MG63 (cell line): ENCODE results near the gene SRL. TPM values are rescaled to one million over a fixed set of nuclear protein-coding genes. Genes with fewer than 3 reads are reported as not detected.
A peak's percentile ranks its signal among the peaks of the same experiment; 100 is the strongest.

ENCODE experiments used
- DNase-seq: peaks from one replicate; pipeline ENCODE4 v3.0.0-alpha.2; 2020
- H3K27me3 ChIP-seq: fragments of 250-450 bp; sonication (Bioruptor Pico); 2 replicates; pipeline ENCODE4 v1.5.1; 2020; ENCODE audit warnings: mild to moderate bottlenecking, moderate library complexity
- H3K36me3 ChIP-seq: fragments of 250-450 bp; sonication (Bioruptor Pico); 2 replicates; pipeline ENCODE4 v1.5.1; 2020; ENCODE audit warnings: mild to moderate bottlenecking, moderate library complexity
- H3K4me3 ChIP-seq: fragments of 250-450 bp; sonication (Bioruptor Pico); 2 replicates; pipeline ENCODE4 v1.5.1; 2020; ENCODE audit warnings: mild to moderate bottlenecking, moderate library complexity
- H3K9me3 ChIP-seq: fragments of 250-450 bp; sonication (Bioruptor Pico); 2 replicates; pipeline ENCODE4 v1.5.1; 2020; ENCODE audit warnings: mild to moderate bottlenecking, moderate library complexity
- total RNA-seq: library from RNA; depleted of rRNA; stranded (reverse); fragments of >200 nt; shearing (Covaris generic); gene quantifications from 2 replicates; pipeline ENCODE4 v1.2.3, GENCODE V29; 2014; ENCODE audit warnings: low replicate concordance

Gene SRL
- total RNA-seq, 1 experiment from 2014 or later, result 0.03 TPM

DNA sequence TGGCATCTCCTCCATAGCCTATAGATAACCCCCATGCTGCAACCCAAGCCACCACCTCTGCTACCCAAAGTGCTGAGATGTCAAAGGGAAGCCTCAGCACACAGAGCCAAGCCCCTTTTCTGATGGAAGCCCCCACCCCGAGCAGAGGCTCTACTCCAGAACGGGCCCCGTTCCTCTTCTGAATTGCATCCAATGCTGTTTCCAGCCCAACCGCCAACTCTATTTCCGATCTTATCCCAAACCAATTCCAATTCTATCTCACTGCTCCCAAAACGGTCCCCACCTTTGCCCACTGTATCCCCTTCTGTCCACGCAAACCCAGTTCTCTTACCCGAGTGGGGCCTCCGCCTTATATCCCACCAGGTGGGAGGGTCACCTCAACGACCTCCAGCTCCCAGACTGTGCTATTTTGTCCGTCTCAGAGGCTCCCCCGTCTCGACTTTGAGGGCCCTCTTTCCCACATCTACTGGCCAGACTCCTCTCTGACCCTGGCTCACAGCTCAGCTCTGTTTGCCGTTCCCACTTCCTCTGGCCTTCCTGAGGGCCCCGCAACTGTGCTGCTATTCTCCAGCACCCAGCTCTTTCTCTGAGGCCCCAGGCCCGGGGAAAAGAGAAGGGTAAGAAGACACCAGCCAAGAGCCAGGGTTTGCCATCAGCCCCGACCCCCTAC lies 487 bp downstream of the SRL start:
- H3K27me3 ChIP-seq, result no peaks in the 10 kb centered on the region
- no peak overlapping the region for H3K4me3 ChIP-seq
- no peaks in the 10 kb centered on the region for H3K9me3 ChIP-seq
- no peak for DNase-seq
- no peaks in the 10 kb centered on the region for H3K36me3 ChIP-seq

DNA sequence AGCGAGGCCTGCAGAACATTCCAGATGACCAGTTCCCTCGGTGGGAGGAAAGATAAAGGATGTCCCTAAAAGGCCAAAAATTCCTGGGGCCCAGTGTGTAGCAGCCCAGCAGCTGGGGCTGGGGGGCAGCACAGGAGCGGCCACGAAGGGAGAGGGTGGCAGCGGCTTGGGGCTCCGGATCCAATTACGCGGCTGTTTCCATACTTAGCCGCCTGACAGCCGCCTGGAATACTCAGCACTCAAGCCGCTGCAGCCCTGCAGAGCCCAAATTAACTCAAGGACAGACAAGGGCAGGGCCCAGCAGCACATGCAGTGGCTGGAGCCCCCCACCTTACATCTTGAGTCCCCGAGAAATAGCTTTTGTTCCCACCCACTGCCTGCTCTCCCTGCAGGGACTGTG lies 1.3 kb downstream of the SRL start:
- Histone ChIP-seq H3K36me3 (no peaks in the 10 kb centered on the region), H3K4me3 (no peak overlapping the region), H3K27me3 (no peaks in the 10 kb centered on the region), H3K9me3 (no peaks in the 10 kb centered on the region)
- DNase-seq, result no peak

DNA sequence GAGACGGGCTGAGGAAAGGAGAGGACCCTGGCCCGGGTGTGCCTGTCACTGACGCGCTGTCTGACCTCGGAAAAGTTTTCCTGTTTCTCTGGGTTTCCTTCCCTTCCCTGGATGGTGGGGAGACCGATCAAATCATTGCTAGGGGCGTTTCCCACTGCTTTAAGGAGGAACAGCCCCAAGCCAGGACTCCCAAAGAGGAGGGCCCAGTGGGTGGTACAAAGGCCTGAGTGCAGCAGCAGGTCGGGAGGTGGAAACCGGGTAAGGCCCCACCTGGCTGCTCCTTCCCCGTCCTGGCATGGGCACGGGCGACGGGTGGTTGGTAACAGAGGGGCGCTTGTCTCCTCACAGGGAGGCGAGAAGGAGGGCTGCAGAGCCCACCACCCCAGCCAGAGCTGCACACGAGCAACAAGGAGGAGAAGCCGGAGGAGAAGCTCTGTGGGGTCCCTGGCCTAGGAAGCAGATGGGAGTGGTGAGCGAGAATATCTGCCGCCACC lies 2.2 kb downstream of the SRL start:
- H3K36me3 ChIP-seq, result no peaks in the 10 kb centered on the region
- no peaks in the 10 kb centered on the region for H3K9me3 ChIP-seq
- no peaks in the 10 kb centered on the region for H3K27me3 ChIP-seq
- H3K4me3 ChIP-seq, result no peak overlapping the region
- DNase-seq, result no peak

DNA sequence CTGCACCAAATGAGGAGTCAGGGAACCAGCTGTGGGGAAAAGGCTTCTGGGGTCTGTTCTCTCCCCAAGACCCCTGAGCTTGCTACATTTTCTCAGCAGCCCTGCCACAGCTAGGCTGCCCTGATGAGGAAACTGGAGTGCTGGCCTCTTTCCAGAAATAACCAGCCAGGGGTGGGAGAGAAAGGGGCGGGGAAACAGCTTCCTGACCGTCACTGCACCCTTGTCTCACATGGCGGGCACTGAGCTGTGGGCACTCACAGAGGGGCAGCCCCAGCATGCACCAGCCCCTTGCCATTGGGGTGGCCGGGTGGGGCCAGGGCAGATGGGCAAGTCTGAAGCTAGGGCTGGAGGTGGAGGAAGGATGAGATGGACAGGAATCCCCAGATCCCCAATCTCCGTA lies 2.9 kb downstream of the SRL start:
- Histone ChIP-seq H3K36me3 (no peaks in the 10 kb centered on the region), H3K9me3 (no peaks in the 10 kb centered on the region), H3K27me3 (no peaks in the 10 kb centered on the region), H3K4me3 (no peak overlapping the region)
- DNase-seq, result no peak

DNA sequence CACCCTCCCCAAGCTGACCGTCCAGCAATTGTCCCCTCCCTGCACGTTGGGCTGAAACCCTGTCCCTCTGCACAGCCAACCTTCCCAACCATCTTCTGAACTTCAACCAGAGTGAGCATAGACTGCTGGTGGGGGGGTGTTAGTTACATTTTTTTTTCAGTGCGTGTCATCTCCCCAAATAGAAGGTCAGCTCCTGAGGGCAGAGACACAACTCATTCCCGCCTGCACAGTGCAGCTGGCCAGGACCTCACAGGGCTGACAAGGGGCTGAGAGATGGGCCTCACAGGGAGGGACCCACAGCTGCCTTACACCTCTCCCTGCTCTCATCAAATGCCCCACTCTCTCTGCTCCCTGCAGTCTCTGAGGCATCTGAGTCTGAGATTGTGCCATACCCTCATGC lies 8.4 kb downstream of the SRL start:
- no peak for DNase-seq
- no peak overlapping the region for H3K4me3 ChIP-seq

DNA sequence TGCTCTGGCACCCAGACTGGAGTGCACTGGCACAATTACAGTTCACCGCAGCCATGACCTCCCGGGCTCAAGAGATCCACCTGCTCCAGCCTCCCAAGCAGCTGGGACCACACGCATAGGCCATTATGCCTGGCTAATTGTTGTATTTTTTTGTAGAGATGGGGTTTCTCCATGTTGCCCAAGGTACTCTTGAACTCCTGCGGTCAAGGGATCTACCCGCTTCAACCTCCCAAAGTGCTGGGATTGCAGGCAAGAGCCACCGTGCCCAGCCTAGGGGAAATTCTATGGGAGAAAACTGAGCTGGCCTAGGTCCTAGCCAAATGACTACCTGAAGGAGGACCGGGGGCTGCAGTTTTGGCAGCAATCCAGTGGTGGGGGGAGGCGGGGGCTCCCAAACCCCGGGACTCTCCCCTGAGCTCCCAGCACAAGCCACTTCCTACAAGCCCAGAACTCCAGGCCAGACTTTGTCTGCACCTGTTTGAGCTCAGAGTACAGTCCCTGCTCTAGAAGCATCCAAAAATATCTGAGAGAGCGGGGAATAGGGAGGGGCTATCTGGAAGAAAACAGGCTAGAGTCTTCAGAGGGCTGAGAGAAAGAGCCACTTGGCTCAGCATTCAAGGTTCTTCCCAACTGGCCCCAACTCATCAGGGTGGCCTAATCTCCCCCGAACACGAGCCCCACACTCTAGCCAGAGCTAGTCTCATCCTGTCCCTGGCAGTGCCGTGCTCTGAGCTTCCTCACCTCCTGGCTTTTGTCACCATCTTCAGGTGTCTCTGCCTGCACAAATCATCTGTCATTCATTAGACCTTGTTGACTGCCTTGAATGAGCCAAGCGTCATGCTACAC lies 9.1 kb downstream of the SRL start:
- DNase-seq, result no peak
- no peak overlapping the region for H3K4me3 ChIP-seq
- no peaks in the 10 kb centered on the region for H3K27me3 ChIP-seq
- H3K36me3 ChIP-seq, result no peaks in the 10 kb centered on the region
- no peaks in the 10 kb centered on the region for H3K9me3 ChIP-seq

More for the DNA sequence above, 8.4 kb downstream of the SRL start:
- Histone ChIP-seq H3K27me3 (no peaks in the 10 kb centered on the region), H3K9me3 (no peaks in the 10 kb centered on the region), H3K36me3 (no peaks in the 10 kb centered on the region)

DNA sequence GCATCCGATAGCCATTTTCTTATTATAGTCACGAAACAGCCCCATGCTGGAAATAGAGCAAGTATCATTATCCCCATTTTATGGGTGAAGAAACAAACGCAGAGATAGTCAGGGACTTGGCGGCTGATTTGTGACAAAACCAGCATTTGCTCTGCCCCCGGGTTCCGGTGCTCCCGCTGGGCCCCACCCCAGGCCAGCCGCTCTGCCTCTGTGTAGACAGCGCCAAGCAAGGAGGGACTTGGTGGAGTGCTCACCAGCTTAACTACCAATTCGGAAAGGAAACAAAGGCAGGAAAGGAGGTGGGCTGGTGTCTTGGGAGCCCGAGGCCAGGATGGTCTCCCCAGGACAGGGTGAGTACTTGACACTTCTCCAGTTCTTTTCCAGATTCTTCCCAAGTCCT lies 10.0 kb downstream of the SRL start:
- DNase-seq, result no peak
- H3K9me3 ChIP-seq, result no peaks in the 10 kb centered on the region
- no peaks in the 10 kb centered on the region for H3K27me3 ChIP-seq
- no peak overlapping the region for H3K4me3 ChIP-seq
- H3K36me3 ChIP-seq, result no peaks in the 10 kb centered on the region

DNA sequence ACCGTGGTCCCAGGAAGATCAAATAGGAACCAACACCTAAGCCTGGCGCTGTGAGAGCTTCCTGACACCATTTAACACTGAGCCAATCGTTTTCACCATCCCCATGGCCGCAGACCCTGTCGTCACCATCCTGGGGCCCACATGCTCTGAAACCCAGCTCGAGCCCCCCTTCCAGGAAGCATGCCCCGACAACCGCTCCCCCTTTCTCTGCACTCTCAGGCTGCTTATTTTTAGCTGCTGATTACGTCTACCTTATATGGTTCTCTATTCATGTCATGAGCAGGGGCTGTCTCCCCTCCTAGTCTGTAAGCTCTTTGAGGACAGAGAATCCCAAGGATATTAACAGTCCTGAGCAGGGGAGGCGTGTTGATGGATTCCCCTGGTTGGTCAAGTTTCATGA lies 10.5 kb downstream of the SRL start:
- Histone ChIP-seq H3K9me3 (peaks cover under 1% of the 10 kb centered on the region; the same call in 1 of the 2 replicates), H3K4me3 (no peak overlapping the region), H3K27me3 (no peaks in the 10 kb centered on the region), H3K36me3 (no peaks in the 10 kb centered on the region)
- DNase-seq, result no peak

DNA sequence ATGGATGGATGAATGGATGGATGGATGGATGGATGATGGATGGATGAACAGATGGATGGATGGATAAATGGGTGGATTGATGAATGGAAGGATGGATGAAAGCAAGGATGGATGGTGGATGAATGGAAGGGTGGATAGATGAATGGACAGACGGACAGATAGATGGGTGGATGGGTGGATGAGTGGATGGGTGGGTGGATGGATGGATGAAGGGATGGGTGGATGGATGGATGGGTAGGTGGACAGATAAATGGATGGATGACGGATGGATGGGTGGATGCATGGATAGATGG lies 14.9 kb downstream of the SRL start:
- Histone ChIP-seq H3K27me3 (0 out of 2 replicates have a peak, but pooled peaks cover 2% of the 10 kb centered on the region), H3K4me3 (no peak overlapping the region), H3K9me3 (peaks cover 4% of the 10 kb centered on the region; the same call in 1 of the 2 replicates), H3K36me3 (no peaks in the 10 kb centered on the region)
- DNase-seq, result no peak

DNA sequence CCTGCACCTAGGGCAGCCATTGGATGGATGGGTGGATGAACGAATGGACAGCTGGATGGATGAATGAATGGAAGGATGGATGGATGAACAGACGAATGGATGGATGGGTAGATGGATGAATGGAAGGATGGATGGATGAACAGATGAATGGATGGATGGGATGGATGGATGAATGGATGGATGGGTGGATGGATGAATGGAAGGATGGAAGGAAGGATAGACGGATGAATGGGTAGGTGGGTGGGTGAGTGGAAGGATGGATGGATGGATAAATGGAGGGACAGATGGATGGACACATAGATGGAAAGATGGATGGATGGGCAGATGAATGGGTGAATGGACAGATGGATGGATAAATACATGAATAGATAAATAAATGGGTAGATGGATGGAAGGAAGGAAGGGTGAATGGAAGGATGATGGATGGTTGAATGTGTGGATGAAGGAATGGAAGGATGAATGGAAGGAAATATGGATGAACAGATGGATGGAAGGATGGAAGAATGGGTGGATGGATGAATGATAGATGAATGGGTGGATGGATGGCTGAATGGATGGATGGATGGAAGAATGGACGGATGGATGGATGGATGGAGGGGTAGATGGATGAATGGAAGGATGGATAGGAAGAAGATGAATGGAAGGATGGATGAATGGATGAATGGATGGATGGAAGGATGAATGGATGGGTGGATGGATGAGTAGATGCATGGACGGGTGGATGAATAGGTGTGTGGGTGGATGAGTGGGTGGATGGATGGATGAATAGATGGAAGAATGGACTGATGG lies 15.4 kb downstream of the SRL start:
- Histone ChIP-seq H3K27me3 (0 out of 2 replicates have a peak, but pooled peaks cover 2% of the 10 kb centered on the region), H3K9me3 (peaks cover 4% of the 10 kb centered on the region; the same call in 1 of the 2 replicates), H3K36me3 (no peaks in the 10 kb centered on the region), H3K4me3 (no peak overlapping the region)
- DNase-seq, result no peak

DNA sequence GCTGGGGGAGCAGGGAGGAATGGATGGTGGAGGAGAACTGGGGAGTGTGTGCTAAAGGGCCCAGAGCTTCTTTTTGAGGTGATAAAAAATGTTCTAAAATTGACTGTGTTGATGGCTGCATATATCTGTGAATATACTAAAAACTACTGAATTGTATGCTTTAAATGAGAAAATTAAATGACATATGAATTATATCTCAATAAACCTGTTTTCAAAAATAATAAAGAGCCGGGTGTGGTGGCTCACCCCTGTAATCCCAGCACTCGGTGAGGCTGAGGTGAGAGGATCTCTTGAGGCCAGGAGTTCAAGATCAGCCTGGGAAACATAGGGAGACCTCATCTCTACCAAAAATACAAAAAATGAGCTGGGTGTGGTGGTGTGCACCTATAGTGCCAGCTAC lies 16.8 kb downstream of the SRL start:
- no peaks in the 10 kb centered on the region for H3K36me3 ChIP-seq
- H3K9me3 ChIP-seq, result peaks cover 4% of the 10 kb centered on the region; the same call in 1 of the 2 replicates
- DNase-seq, result no peak
- no peak overlapping the region for H3K4me3 ChIP-seq
- H3K27me3 ChIP-seq, result 0 out of 2 replicates have a peak, but pooled peaks cover 2% of the 10 kb centered on the region

DNA sequence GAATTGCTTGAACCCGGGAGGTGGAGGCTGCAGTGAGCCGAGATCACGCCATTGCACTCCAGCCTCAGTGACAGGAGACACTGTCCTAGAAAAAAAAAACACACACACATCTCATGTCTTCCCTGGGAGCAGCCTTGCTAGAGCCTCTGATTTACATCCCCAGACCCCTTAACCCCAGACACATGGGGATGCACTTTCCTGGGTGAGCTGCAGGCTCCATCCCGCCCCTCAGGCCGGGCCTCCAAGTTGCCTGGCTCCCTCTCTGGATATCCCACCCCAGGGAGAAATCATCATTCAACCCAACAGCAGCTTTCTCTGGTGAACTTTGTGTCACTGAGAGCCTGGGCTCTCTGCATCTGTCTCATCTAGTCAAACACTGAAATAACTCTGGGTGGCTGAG lies 21.5 kb downstream of the SRL start:
- H3K36me3 ChIP-seq, result no peaks in the 10 kb centered on the region
- no peaks in the 10 kb centered on the region for H3K9me3 ChIP-seq
- no peak for DNase-seq
- H3K4me3 ChIP-seq, result no peak overlapping the region
- H3K27me3 ChIP-seq, result no peaks in the 10 kb centered on the region

DNA sequence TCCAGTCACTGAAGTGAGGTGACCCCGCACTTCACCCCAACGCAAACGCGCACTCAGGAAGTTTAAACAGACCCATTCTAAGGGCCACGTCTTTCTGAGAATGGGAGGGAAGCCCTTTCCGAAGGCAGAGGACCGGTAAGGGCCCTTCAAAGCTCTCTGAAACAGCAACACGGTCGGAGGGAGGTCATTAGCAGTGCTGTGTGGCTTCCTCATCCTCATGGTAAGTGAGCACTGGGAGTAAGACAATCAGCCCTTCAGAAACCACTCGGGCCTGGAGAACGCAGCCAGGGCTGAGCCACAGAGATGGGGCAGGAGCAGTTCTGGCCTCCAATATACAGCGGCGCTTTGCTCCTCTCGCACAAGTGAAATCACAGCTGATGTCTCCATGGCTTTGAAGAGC lies 23.7 kb downstream of the SRL start:
- DNase-seq, result no peak
- Histone ChIP-seq H3K36me3 (no peaks in the 10 kb centered on the region), H3K4me3 (no peak overlapping the region), H3K27me3 (no peaks in the 10 kb centered on the region), H3K9me3 (no peaks in the 10 kb centered on the region)

DNA sequence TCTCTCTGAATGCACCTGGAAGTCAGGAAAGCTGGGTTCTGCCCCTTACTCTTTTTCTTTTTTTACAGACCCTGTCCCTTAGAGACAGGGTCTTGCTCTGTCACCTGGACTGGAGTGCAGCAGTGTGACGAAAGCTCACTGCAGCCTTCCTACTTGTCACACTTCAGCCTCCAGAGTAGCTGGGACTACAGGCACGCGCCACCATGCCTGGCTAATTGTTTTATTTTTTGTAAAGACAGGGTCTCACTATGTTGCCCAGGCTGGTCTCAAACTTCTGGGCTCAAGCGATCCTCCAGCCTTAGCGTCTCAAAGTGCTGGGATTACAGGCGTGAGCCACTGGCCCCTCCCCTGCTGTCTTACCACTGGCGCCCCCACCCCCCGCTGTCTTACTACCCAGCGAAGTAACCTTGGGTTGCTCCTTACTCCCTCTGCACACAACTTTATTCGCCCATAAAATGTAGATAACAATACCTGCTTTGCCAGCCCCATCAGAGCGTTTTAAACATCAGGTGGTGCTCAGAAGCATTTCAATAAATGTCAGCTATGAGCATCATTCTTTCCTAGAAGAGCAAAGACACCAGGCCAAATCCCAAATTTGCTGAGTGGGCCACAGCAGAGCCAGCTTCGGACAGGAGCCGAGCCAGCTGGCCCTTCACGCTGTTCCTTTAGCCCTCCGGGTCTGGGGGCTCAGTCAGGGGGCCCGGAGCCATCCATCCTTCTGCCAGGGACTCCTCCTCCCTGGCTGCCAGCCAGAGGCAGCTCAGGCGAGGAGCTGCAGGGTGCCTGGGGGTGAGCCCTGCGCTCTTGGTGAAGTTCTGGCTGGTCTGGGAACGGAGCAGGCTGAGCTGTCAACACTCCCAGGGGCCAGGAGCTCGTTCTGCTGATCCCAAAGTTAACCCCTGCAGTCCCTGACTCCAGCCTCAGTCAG lies 24.4 kb downstream of the SRL start:
- peak; percentile 75 for DNase-seq

DNA sequence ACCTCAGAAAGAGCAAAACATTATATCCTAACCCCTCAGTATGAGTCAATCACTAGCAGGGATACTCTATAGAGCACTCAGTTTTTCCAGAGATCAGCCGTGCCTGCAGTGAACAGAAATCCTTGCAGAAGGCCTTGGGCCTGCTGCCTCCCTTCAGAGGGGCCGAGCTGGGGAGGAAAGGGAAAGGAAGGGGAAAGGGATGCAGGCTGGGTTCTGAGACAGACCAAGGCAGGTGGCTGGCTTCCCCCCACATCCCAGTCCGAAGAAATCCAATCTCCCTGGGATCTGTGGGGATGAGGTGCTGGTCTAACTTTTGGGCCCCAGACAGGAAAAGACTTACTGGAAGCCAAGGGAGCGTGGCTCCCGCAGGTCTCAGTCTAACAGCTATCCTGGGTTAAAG lies 25.3 kb downstream of the SRL start:
- Histone ChIP-seq H3K4me3 (no peak overlapping the region), H3K27me3 (no peaks in the 10 kb centered on the region), H3K9me3 (no peaks in the 10 kb centered on the region), H3K36me3 (no peaks in the 10 kb centered on the region)
- DNase-seq, result no peak

More for the DNA sequence above, 24.4 kb downstream of the SRL start:
- Histone ChIP-seq H3K27me3 (no peaks in the 10 kb centered on the region), H3K9me3 (no peaks in the 10 kb centered on the region), H3K4me3 (no peak overlapping the region), H3K36me3 (no peaks in the 10 kb centered on the region)

DNA sequence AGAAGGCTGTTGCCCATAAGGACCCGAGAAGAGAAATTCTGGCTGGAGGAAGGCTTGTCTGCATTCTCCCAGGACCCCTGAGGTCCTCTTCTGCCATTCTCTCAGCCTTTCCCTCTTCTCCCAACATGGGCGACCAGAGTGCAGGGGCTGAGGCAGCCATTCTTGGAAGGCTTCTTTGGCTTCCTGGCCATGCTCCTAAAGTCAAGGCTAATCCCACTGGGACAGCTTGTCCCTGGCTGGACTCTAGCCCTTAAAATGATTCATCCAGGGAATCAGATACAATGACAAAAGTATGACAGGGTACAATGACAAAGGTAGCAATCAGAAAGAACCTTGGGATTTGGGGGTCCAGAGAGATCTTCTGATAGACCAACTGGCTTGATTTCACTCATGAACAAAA lies 26.8 kb downstream of the SRL start:
- Histone ChIP-seq H3K9me3 (no peaks in the 10 kb centered on the region), H3K4me3 (no peak overlapping the region), H3K27me3 (no peaks in the 10 kb centered on the region), H3K36me3 (no peaks in the 10 kb centered on the region)
- DNase-seq, result no peak
